ENCODE data around the gene U2AF2.

The U2AF2 gene

DNA sequence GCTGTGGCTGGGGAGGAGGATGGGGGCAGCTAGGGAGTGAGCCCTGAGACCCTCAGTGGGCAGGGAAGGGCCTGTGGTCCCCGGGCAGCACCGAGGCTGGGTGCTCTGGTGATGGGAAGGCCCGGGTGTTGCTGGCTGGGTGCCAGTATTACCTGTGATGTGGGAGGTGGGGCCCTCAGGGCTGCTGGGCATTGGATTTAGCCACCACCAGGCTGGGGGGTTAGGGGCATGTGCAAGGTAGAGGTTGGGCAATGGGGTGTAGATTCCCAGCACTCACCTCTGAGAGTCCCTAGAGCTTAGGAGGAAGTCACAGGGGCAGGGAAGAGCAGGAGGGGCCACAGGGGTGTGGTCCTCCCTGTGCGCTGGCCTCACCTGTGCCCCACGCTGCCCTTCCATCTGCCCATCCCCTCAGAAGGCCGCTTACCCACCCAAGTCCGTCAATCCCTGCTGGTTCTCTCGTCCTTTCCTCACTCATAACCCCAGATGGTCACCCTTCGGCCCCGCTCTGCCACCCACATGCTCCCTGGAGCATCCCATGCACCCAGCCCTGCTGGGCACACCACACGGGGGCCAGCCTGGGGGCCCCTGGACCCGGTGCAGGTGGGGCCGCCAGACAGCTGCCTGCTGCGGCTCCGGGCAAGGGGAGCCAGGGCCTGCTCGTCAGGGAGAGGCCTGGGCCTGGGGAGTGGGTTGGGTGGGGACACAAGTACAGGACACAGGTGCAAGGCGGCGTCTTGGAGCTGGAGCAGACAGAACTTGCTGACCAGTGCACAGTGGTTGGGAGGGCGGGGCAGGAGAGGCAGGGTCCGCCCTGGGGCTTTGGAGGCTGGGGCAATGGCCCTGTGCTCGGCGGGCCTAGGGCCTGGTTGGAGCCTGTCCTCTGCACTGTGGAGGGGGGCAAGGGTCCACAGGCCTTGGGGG is 32.7 kb downstream of the U2AF2 start:
- TF ChIP-seq, protein P1, sequence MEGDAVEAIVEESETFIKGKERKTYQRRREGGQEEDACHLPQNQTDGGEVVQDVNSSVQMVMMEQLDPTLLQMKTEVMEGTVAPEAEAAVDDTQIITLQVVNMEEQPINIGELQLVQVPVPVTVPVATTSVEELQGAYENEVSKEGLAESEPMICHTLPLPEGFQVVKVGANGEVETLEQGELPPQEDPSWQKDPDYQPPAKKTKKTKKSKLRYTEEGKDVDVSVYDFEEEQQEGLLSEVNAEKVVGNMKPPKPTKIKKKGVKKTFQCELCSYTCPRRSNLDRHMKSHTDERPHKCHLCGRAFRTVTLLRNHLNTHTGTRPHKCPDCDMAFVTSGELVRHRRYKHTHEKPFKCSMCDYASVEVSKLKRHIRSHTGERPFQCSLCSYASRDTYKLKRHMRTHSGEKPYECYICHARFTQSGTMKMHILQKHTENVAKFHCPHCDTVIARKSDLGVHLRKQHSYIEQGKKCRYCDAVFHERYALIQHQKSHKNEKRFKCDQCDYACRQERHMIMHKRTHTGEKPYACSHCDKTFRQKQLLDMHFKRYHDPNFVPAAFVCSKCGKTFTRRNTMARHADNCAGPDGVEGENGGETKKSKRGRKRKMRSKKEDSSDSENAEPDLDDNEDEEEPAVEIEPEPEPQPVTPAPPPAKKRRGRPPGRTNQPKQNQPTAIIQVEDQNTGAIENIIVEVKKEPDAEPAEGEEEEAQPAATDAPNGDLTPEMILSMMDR (IDR thresholded peaks at IDR 0.05): no peak
- H3K9ac ChIP-seq: no peak overlapping the region
- no peak overlapping the region for H3K4me3 ChIP-seq (ENCODE audit: low read depth, low read length)
- no peak overlapping the region for H2AFZ ChIP-seq
- H3K36me3 ChIP-seq (ENCODE audit: control insufficient read depth, insufficient read depth, low read length): no peaks in the 10 kb centered on the region
- no peak overlapping the region for H3K4me2 ChIP-seq (ENCODE audit: low read length)
- H3K9me3 ChIP-seq (ENCODE audit: control insufficient read depth, low read length): no peaks in the 10 kb centered on the region
- no peaks in the 10 kb centered on the region for H3K27me3 ChIP-seq (ENCODE audit: control insufficient read depth, insufficient read depth, low read length)
- H3K4me1 ChIP-seq: peaks cover 10% of the 10 kb centered on the region
- no peak overlapping the region for H3K27ac ChIP-seq
- peaks cover 52% of the 10 kb centered on the region for H3K79me2 ChIP-seq

DNA sequence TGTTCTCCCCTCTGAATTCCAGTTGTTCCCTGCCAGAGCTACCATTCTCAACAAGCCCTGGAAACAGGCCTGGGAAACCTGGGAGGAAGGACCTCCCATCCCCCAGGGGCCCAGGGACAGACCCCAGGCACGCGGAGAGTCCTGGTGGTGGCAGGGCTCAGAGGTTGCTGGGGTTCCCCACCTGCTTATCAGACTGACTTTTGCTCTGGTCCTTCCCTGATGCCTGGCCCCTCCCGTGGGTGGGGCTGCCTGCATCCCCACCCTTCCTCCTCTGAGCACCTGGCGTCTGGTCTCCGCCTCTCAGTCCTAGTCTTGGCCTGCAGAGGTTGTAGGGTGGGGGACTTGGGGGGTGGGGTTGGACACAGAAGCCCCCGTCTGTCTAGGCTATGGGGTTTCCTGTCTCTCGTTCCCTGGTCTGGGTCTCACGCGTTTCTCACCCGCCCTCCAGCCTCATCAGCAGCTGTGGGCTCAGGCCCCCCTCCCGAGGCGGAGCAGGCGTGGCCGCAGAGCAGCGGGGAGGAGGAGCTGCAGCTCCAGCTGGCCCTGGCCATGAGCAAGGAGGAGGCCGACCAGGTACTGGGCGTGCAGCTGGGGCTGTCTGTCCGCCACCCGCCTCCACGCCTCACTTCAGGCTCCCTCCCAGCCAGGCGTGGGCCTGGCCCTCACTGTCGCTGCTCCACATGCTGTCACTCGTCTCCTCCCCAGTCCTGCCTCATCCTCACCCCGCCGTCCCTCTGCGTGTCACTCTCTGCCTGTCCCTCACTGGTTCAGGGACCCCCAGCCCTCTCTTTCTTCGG is 33.8 kb downstream of the U2AF2 start:
- H3K9me3 ChIP-seq (ENCODE audit: control insufficient read depth, low read length): no peaks in the 10 kb centered on the region
- TF ChIP-seq, protein P1 (IDR thresholded peaks at IDR 0.05): no peak
- no peak overlapping the region for H3K9ac ChIP-seq

DNA sequence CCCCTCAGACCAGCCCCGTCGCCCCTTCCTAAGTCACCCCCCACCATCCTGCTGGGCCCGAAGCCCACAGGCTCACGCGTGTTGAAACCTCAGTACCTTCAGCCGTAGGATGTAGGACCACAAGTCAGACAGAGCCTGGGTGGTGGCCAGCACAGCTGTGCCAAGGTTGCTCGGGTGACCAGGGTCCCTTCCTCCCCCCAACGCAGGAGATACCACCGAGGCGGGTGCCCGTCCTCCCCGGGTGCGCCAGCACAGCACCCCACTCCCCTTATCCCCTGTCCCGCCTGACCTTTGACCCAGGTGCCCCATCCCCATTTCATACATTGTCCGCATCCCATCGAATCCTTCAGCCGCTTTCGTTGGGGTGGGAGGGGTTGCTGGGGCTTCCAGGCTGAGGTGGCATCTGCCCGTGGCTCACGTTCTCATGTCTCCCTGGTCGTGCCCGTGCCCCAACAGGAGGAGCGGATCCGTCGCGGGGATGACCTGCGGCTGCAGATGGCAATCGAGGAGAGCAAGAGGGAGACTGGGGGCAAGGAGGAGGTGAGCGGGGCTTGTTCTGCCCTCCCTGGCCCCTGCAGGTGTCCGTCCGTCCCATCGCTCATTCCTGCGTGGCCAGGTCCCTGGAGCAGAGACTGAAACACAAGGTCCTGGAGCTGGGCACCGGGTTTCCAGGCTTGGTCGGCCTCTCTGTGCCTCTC is 34.7 kb downstream of the U2AF2 start:
- TF ChIP-seq, protein P1 (IDR thresholded peaks at IDR 0.05): no peak
- Histone ChIP-seq H3K27me3 (ENCODE audit: control insufficient read depth, insufficient read depth, low read length) (no peaks in the 10 kb centered on the region), H3K36me3 (ENCODE audit: control insufficient read depth, insufficient read depth, low read length) (no peaks in the 10 kb centered on the region), H3K4me3 (ENCODE audit: low read depth, low read length) (no peak overlapping the region), H2AFZ (no peak overlapping the region), H3K9me3 (ENCODE audit: control insufficient read depth, low read length) (no peaks in the 10 kb centered on the region), H3K27ac (no peak overlapping the region), H3K4me1 (peaks cover 10% of the 10 kb centered on the region), H3K4me2 (ENCODE audit: low read length) (no peak overlapping the region), H3K79me2 (peaks cover 33% of the 10 kb centered on the region), H3K9ac (no peak overlapping the region)

More for the DNA sequence above, 33.8 kb downstream of the U2AF2 start:
- Histone ChIP-seq H3K4me2 (ENCODE audit: low read length) (no peak overlapping the region), H3K27me3 (ENCODE audit: control insufficient read depth, insufficient read depth, low read length) (no peaks in the 10 kb centered on the region), H3K4me3 (ENCODE audit: low read depth, low read length) (no peak overlapping the region), H3K36me3 (ENCODE audit: control insufficient read depth, insufficient read depth, low read length) (no peaks in the 10 kb centered on the region), H3K4me1 (peaks cover 10% of the 10 kb centered on the region), H2AFZ (no peak overlapping the region), H3K27ac (no peak overlapping the region), H3K79me2 (peaks cover 43% of the 10 kb centered on the region)

DNA sequence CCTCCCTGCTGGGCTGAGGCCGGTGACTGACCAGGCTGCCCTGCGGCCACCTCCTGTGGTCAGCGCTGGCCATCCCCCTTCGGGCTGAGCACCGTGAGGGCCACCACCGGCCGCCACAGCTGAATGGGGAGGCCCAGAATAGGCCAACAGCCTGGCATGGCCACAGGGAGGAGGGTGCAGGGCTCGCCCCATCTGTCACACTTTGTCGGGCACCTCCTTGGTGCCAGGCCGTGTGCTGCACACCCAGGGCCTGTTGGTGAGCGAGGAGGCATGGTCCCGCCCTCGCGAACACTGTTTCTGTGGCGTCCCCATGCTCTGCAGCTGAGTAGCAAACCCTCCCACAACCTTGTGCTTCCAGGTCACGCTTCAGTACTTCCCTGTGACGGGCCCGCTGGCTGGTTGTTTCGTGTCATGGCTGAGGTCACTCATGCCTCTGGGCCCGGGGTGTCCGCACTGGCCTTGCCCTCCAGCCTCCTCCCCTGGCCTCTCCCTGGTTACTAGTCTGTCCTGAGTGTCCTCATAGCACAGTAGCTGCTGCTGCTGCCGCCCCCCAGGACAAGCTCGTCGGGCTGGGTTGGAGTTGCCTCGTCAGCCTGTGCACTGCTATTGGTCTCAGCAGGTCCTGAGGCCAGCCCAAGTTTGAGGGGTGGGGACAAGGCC is 35.4 kb downstream of the U2AF2 start:
- H3K9ac ChIP-seq: no peak overlapping the region
- H3K27me3 ChIP-seq (ENCODE audit: control insufficient read depth, insufficient read depth, low read length): no peaks in the 10 kb centered on the region
- TF ChIP-seq, protein P1 (IDR thresholded peaks at IDR 0.05): no peak
- H3K36me3 ChIP-seq (ENCODE audit: control insufficient read depth, insufficient read depth, low read length): no peaks in the 10 kb centered on the region
- H2AFZ ChIP-seq: no peak overlapping the region
- H3K4me1 ChIP-seq: peaks cover 10% of the 10 kb centered on the region
- H3K27ac ChIP-seq: no peak overlapping the region
- H3K79me2 ChIP-seq: peaks cover 26% of the 10 kb centered on the region
- H3K4me2 ChIP-seq (ENCODE audit: low read length): no peak overlapping the region
- H3K4me3 ChIP-seq (ENCODE audit: low read depth, low read length): no peak overlapping the region
- no peaks in the 10 kb centered on the region for H3K9me3 ChIP-seq (ENCODE audit: control insufficient read depth, low read length)
